ENCODE results near the gene DEXI. TPM values are rescaled to one million over a fixed set of nuclear protein-coding genes. Genes with fewer than 3 reads are reported as not detected.

The DEXI gene
- total RNA-seq, 4 donors from 2014 or later: 56.8 to 71.5 (median 64.5) TPM

GRCh38 chr16:10951026-10951425 is 8.8 kb upstream of the DEXI start:
- TF ChIP-seq CTCF (IDR thresholded peaks at IDR 0.05): no peak
- no peak for DNase-seq (ENCODE audit: low spot score)
- ATAC-seq (ENCODE audit: low FRiP score): no peak

- ATAC-seq (ENCODE audit: low FRiP score) (no peak), DNase-seq (ENCODE audit: low spot score) (no peak)
- TF ChIP-seq CTCF (IDR thresholded peaks at IDR 0.05): no peak
These were observed 8.1 kb upstream of the DEXI start for GRCh38 chr16:10950393-10950792.

GRCh38 chr16:10949424-10949970 is 7.2 kb upstream of the DEXI start:
- no peak for TF ChIP-seq CTCF (IDR thresholded peaks at IDR 0.05)
- no peak for DNase-seq (ENCODE audit: low spot score)
- no peak for ATAC-seq (ENCODE audit: low FRiP score)

GRCh38 chr16:10947211-10947787 is 5.0 kb upstream of the DEXI start:
- ATAC-seq (ENCODE audit: low FRiP score): no peak
- no peak for TF ChIP-seq CTCF (IDR thresholded peaks at IDR 0.05)
- DNase-seq (ENCODE audit: low spot score): no peak

GRCh38 chr16:10946308-10946707 is 4.0 kb upstream of the DEXI start:
- no peak for TF ChIP-seq CTCF (IDR thresholded peaks at IDR 0.05)
- ATAC-seq (ENCODE audit: low FRiP score) (no peak), DNase-seq (ENCODE audit: low spot score) (no peak)

- no peak for TF ChIP-seq CTCF (IDR thresholded peaks at IDR 0.05)
- no peak for ATAC-seq (ENCODE audit: low FRiP score)
- no peak for DNase-seq (ENCODE audit: low spot score)
These were observed 3.0 kb upstream of the DEXI start for GRCh38 chr16:10945065-10945787.

Data from omental fat pad (tissue), 4 donors.